Loucy (cell line): ENCODE measurements around the gene PAN3.

ENCODE experiments used
- EZH2phosphoT487 ChIP-seq: fragments of 200-600 bp; IDR thresholded peaks from 2 replicates; pipeline ENCODE4 v1.6.1; 2018; ENCODE audit warnings: antibody characterized with exemption, mild to moderate bottlenecking, moderate library complexity, borderline replicate concordance
- TF ChIP-seq, protein P1 (sequence below): fragments of 200-600 bp; sonication (generic); conservative IDR thresholded peaks from 2 replicates; pipeline ENCODE4 v1.5.1; 2014; ENCODE audit warnings: mild to moderate bottlenecking, antibody characterized with exemption, low read length

DNA sequence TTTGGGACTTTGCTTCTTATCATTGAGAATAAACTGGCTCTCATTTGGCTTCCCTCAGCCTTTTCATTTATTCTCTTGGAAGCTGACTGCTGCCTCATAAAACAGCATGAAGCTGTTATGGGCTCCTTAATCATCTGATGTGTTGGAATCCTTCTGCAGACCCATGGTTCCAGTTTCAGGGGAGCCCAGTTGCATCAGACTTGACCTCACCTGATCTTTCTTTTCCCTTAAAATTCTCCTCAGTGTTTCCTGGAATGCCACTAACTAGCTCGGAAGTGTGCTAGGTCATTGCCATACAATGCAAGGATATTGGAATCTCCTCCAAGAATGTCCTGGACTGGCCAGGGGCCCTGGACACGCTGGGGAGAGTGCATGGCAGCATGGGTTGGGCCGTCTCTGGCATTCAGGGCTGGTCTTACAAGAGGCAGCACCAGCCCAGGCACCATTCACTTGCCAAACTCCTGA is 197.9 kb downstream of the PAN3 start:
- TF ChIP-seq, protein P1, sequence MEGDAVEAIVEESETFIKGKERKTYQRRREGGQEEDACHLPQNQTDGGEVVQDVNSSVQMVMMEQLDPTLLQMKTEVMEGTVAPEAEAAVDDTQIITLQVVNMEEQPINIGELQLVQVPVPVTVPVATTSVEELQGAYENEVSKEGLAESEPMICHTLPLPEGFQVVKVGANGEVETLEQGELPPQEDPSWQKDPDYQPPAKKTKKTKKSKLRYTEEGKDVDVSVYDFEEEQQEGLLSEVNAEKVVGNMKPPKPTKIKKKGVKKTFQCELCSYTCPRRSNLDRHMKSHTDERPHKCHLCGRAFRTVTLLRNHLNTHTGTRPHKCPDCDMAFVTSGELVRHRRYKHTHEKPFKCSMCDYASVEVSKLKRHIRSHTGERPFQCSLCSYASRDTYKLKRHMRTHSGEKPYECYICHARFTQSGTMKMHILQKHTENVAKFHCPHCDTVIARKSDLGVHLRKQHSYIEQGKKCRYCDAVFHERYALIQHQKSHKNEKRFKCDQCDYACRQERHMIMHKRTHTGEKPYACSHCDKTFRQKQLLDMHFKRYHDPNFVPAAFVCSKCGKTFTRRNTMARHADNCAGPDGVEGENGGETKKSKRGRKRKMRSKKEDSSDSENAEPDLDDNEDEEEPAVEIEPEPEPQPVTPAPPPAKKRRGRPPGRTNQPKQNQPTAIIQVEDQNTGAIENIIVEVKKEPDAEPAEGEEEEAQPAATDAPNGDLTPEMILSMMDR: no peak
- no peak for TF ChIP-seq EZH2phosphoT487
